ENCODE results near the gene EPHA6. TPM values are rescaled to one million over a fixed set of nuclear protein-coding genes. Genes with fewer than 3 reads are reported as not detected.

The EPHA6 gene
- total RNA-seq, 4 donors from 2014 or later = not detected

- DNase-seq (no peak), ATAC-seq (no peak)
- H3K4me3 ChIP-seq = no peak overlapping the region
- no peaks in the 10 kb centered on the region for H3K27me3 ChIP-seq
- in situ Hi-C loops (cut with MboI; ENCODE audit: low sequenced_read_pairs in 4 of 4) = no loop called here
- TF ChIP-seq POLR2A (IDR thresholded peaks at IDR 0.05) (no peak), CTCF (IDR thresholded peaks at IDR 0.05 in 4 of 5, conservative IDR thresholded peaks at IDR 0.05 in 1 of 5) (no peak)
- H3K36me3 ChIP-seq = no peaks in the 10 kb centered on the region
- H3K27ac ChIP-seq = no peak overlapping the region
- H3K9me3 ChIP-seq = no peaks in the 10 kb centered on the region
- H3K4me1 ChIP-seq = no peaks in the 10 kb centered on the region
- intact Hi-C loops (cut with DNase I; ENCODE audit: low total_unique reads) = no loop called here
Observed at GRCh38 chr3:97698691-97699090, 884.3 kb downstream of the EPHA6 start.

GRCh38 chr3:97699889-97700288, 885.5 kb downstream of the EPHA6 start:
- no peaks in the 10 kb centered on the region for H3K36me3 ChIP-seq
- TF ChIP-seq CTCF (IDR thresholded peaks at IDR 0.05 in 4 of 5, conservative IDR thresholded peaks at IDR 0.05 in 1 of 5) = no peak
- TF ChIP-seq POLR2A (IDR thresholded peaks at IDR 0.05) = no peak
- intact Hi-C loops (cut with DNase I; ENCODE audit: low total_unique reads) = no loop called here
- H3K4me3 ChIP-seq = no peak overlapping the region
- ATAC-seq (no peak), DNase-seq (no peak)
- H3K27me3 ChIP-seq = no peaks in the 10 kb centered on the region
- H3K9me3 ChIP-seq = no peaks in the 10 kb centered on the region
- no peaks in the 10 kb centered on the region for H3K4me1 ChIP-seq
- no peak overlapping the region for H3K27ac ChIP-seq
- in situ Hi-C loops (cut with MboI; ENCODE audit: low sequenced_read_pairs in 4 of 4) = loop anchor here in 1 of 4 donors (25.0 kb wide), 1 partner anchor 838 kb away; no protein-coding TSS in a partner anchor

- in situ Hi-C loops (cut with MboI; ENCODE audit: low sequenced_read_pairs in 4 of 4) = loop anchor here in 1 of 4 donors (25.0 kb wide), 1 partner anchor 843 kb away; no protein-coding TSS in a partner anchor
Observed at GRCh38 chr3:97705764-97706163, 891.4 kb downstream of the EPHA6 start.

GRCh38 chr3:97706226-97706625, 891.8 kb downstream of the EPHA6 start:
- DNase-seq = no peak
- H3K4me3 ChIP-seq = no peak overlapping the region
- ATAC-seq = no peak
- H3K4me1 ChIP-seq = no peaks in the 10 kb centered on the region
- intact Hi-C loops (cut with DNase I; ENCODE audit: low total_unique reads) = no loop called here
- TF ChIP-seq CTCF (IDR thresholded peaks at IDR 0.05 in 4 of 5, conservative IDR thresholded peaks at IDR 0.05 in 1 of 5) = no peak
- no peak for TF ChIP-seq POLR2A (IDR thresholded peaks at IDR 0.05)
- no peaks in the 10 kb centered on the region for H3K36me3 ChIP-seq
- H3K27ac ChIP-seq = no peak overlapping the region
- no peaks in the 10 kb centered on the region for H3K27me3 ChIP-seq
- no peaks in the 10 kb centered on the region for H3K9me3 ChIP-seq
- in situ Hi-C loops (cut with MboI; ENCODE audit: low sequenced_read_pairs in 4 of 4) = loop anchor here in 1 of 4 donors (25.0 kb wide), 1 partner anchor 844 kb away; no protein-coding TSS in a partner anchor

More at GRCh38 chr3:97705764-97706163, 891.4 kb downstream of the EPHA6 start:
- TF ChIP-seq POLR2A (IDR thresholded peaks at IDR 0.05) (no peak), CTCF (IDR thresholded peaks at IDR 0.05 in 4 of 5, conservative IDR thresholded peaks at IDR 0.05 in 1 of 5) (no peak)
- Histone ChIP-seq H3K27me3 (no peaks in the 10 kb centered on the region), H3K4me1 (no peaks in the 10 kb centered on the region), H3K27ac (no peak overlapping the region), H3K4me3 (no peak overlapping the region), H3K9me3 (no peaks in the 10 kb centered on the region), H3K36me3 (no peaks in the 10 kb centered on the region)
- ATAC-seq (no peak), DNase-seq (no peak)
- intact Hi-C loops (cut with DNase I; ENCODE audit: low total_unique reads) = no loop called here

GRCh38 chr3:97711654-97712053, 897.3 kb downstream of the EPHA6 start:
- Histone ChIP-seq H3K9me3 (no peaks in the 10 kb centered on the region), H3K36me3 (no peaks in the 10 kb centered on the region), H3K27me3 (no peaks in the 10 kb centered on the region), H3K27ac (no peak overlapping the region), H3K4me1 (no peaks in the 10 kb centered on the region), H3K4me3 (no peak overlapping the region)
- intact Hi-C loops (cut with DNase I; ENCODE audit: low total_unique reads) = no loop called here
- in situ Hi-C loops (cut with MboI; ENCODE audit: low sequenced_read_pairs in 4 of 4) = loop anchor here in 1 of 4 donors (25.0 kb wide), 1 partner anchor 849 kb away; no protein-coding TSS in a partner anchor
- ATAC-seq = no peak
- no peak for DNase-seq
- no peak for TF ChIP-seq CTCF (IDR thresholded peaks at IDR 0.05 in 4 of 5, conservative IDR thresholded peaks at IDR 0.05 in 1 of 5)
- no peak for TF ChIP-seq POLR2A (IDR thresholded peaks at IDR 0.05)

Data from gastrocnemius medialis (tissue), 4 donors.